SH-SY5Y (cell line): ENCODE data around the gene SMIM1.

Source experiments
- GATA2 ChIP-seq: IDR thresholded peaks from 2 replicates; pipeline ENCODE4 v1.6.1; 2011; ENCODE audit warnings: mild to moderate bottlenecking, low read depth, low read length
- GATA3 ChIP-seq: IDR thresholded peaks from 2 replicates; pipeline ENCODE4 v1.6.1; 2011; ENCODE audit warnings: low read depth, mild to moderate bottlenecking, low read length, moderate library complexity

DNA sequence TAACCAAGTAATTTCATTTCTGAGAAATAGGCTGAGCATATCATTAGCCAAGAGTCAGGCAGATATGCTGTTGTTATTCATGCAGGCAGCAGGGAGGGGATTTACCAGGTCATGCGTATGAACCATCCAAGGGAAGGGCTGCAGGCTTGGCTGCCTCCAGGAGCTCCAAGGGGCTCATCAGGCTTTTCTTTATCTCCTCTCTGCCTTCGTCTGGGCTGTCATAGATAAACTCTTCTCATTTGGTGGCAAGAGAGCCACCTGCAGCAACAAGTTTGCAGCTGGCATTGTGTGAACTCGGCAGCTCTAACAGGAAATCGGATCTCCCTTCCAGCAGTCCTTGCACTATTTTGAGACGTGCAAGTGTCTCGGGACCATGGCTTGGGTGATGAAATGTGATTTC, 12.8 kb upstream of the SMIM1 start:
- TF ChIP-seq GATA3, result no peak
- no peak for TF ChIP-seq GATA2
